ENCODE data around the gene BAD. TPM values are rescaled to one million over a fixed set of nuclear protein-coding genes. Genes with fewer than 3 reads are reported as not detected.

The BAD gene
- total and polyA plus RNA-seq, 10 of the 15 experiments (the other 5 are each of a cell fraction or from before 2014, with no cell fraction given) = 1.5 to 67.2 (median 39.6) TPM

GRCh38 chr11:64276653-64277431 lies 7.6 kb downstream of the BAD start (continued):
- TF ChIP-seq FOXK2 (IDR thresholded peaks at IDR 0.05) (no peak), TCF3 (IDR thresholded peaks at IDR 0.05; ENCODE audit: borderline replicate concordance, insufficient read depth, low read depth, low read length) (no peak), E2F4 (IDR thresholded peaks at IDR 0.05; ENCODE audit: low read depth, low read length) (no peak)

DNA sequence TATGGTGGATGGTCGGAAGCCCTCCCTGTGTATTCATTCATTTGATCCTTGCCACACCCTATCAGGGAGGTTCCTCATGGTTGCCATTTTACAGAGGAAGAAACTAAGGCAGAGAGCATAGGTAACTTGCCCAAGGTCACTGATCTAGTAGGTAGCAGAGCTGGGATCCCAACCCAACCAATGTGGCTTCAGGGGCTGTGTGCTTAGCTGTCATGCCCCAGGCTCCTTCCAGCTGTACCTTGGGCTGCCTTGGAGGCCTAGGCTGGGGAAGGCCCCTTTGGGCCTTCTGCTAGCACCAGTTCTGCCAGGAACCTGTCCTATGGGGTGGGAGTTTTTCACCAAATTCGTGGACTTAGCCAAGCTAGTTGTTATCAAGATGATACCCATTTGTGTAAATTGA lies 8.6 kb downstream of the BAD start:
- no TSS peak for BruUV-seq (replicated peaks)
- Histone ChIP-seq H3K9ac (ENCODE audit: control insufficient read depth, insufficient read depth, low read length) (no peak overlapping the region), H3K4me3 (no peak overlapping the region), H3K4me1 (ENCODE audit: control insufficient read depth, insufficient read depth, low read length) (0 out of 2 replicates have a peak, but pooled peaks cover 2% of the 10 kb centered on the region), H4K20me1 (ENCODE audit: control insufficient read depth, insufficient read depth) (no peaks in the 10 kb centered on the region; the same call in 1 of the 2 replicates), H3K27me3 (replicated peaks in 1 of 2; ENCODE audit: control insufficient read depth in 2 of 2, insufficient read depth in 2 of 2, low read length in 1 of 2) (no peaks in the 10 kb centered on the region), H3K36me3 (ENCODE audit: control insufficient read depth in 2 of 2, insufficient read depth in 2 of 2, low read length in 1 of 2) (peaks cover 0 to 3% of the 10 kb centered on the region in 2 experiments; a peak in 1 of 4 replicates), H3K4me2 (ENCODE audit: control insufficient read depth, insufficient read depth) (no peak overlapping the region), H3K79me2 (ENCODE audit: control insufficient read depth, insufficient read depth, low read length) (peaks cover 10% of the 10 kb centered on the region), H3K9me3 (replicated peaks; ENCODE audit: control insufficient read depth, insufficient read depth, low read length) (no peaks in the 10 kb centered on the region), H2AFZ (ENCODE audit: control insufficient read depth, low read depth, low read length) (no peak overlapping the region), H3K27ac (ENCODE audit: control insufficient read depth, insufficient read depth) (no peak overlapping the region)
- 87% methylated on average over 2 of the region's 2 CpGs for WGBS (ENCODE audit: insufficient coverage, insufficient replicate concordance, low lambda C conversion rate, missing lambda C conversion rate)
- ChIA-PET RAD21 (ENCODE audit: unreplicated experiment) (no interaction called here), SMC1A (ENCODE audit: uncharacterized antibody, unreplicated experiment) (interaction anchor here (1.3 kb wide), 1 partner anchor 42 kb away, joined by 3 read pairs; the partner anchor contains the start of genes PRDX5 and TRMT112), POLR2A (interaction anchor here (0.8 kb wide), 1 partner anchor 35 kb away, joined by 3 read pairs; the partner anchor contains the start of gene FKBP2), CTCF (interaction anchor here (2.0 to 3.5 kb wide), 2 partner anchors 25 to 29 kb away, joined by 8 to 10 read pairs; no protein-coding TSS in a partner anchor)
- FAIRE-seq = no peak
- in situ Hi-C loops (cut with MboI) (no loop called here), intact Hi-C loops (cut with micrococcal nuclease; ENCODE audit: unreplicated experiment) (no loop called here)
- no peak for DNase-seq (ENCODE audit: low read depth, low spot score)
- ATAC-seq = no peak
- no peak for TF ChIP-seq NR2C2 (IDR thresholded peaks at IDR 0.05; ENCODE audit: borderline replicate concordance, control insufficient read depth, insufficient read length, low read depth)
- no peak for TF ChIP-seq SRF (IDR thresholded peaks at IDR 0.05; ENCODE audit: low read depth in 2 of 2, low read length in 2 of 2)
- TF ChIP-seq RAD21 (IDR thresholded peaks at IDR 0.05; ENCODE audit: insufficient read depth, low read depth, low read length) = no peak
- TF ChIP-seq, protein P1, sequence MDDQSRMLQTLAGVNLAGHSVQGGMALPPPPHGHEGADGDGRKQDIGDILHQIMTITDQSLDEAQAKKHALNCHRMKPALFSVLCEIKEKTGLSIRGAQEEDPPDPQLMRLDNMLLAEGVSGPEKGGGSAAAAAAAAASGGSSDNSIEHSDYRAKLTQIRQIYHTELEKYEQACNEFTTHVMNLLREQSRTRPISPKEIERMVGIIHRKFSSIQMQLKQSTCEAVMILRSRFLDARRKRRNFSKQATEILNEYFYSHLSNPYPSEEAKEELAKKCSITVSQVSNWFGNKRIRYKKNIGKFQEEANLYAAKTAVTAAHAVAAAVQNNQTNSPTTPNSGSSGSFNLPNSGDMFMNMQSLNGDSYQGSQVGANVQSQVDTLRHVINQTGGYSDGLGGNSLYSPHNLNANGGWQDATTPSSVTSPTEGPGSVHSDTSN (IDR thresholded peaks at IDR 0.05; ENCODE audit: insufficient replicate concordance, low read depth, low read length) = no peak
- TF ChIP-seq TBL1XR1 (IDR thresholded peaks at IDR 0.05; ENCODE audit: low read depth, low read length) = no peak
- TF ChIP-seq CEBPZ (IDR thresholded peaks at IDR 0.05; ENCODE audit: low read depth, low read length) = no peak
- TF ChIP-seq WRNIP1 (IDR thresholded peaks at IDR 0.05; ENCODE audit: borderline replicate concordance, low read depth, low read length) = no peak
- no peak for TF ChIP-seq CREB1 (IDR thresholded peaks at IDR 0.05; ENCODE audit: low read depth)
